Nephron progenitor cell (in vitro differentiated cells): ENCODE results near the gene STKLD1.
A peak's percentile ranks its signal among the peaks of the same experiment; 100 is the strongest.

Experiments
- DNase-seq: peaks from one replicate; pipeline ENCODE4 v3.0.0; 2021
- H3K27ac Mint-ChIP-seq: 2 replicates; pipeline ENCODE4 v1.8.0; 2021; ENCODE audit warnings: mild to moderate bottlenecking, moderate library complexity, mixed read lengths
- H3K27me3 Mint-ChIP-seq: 2 replicates; pipeline ENCODE4 v1.8.0; 2021; ENCODE audit warnings: mild to moderate bottlenecking, low read depth, mixed read lengths; ENCODE audit not compliant: poor library complexity
- H3K36me3 Mint-ChIP-seq: 2 replicates; pipeline ENCODE4 v1.8.0; 2021; ENCODE audit warnings: low read depth, mixed read lengths
- H3K4me1 Mint-ChIP-seq: 2 replicates; pipeline ENCODE4 v1.8.0; 2021; ENCODE audit warnings: mixed read lengths
- H3K4me3 Mint-ChIP-seq: 2 replicates; pipeline ENCODE4 v1.8.0; 2021; ENCODE audit warnings: mild to moderate bottlenecking, moderate library complexity, mixed read lengths
- H3K9me3 Mint-ChIP-seq: 2 replicates; pipeline ENCODE4 v1.8.0; 2021; ENCODE audit warnings: mild to moderate bottlenecking, moderate library complexity, mixed read lengths
- CTCF ChIP-seq: fragments of 200-600 bp; sonication (generic); IDR thresholded peaks from 2 replicates; pipeline ENCODE4 v1.5.0; 2021; ENCODE audit warnings: antibody characterized with exemption

STKLD1 gene

GRCh38 chr9:133342069-133342406 is 34.1 kb upstream of the STKLD1 start:
- H3K27ac Mint-ChIP-seq = peak overlapping the region; percentile 77
- H3K4me3 Mint-ChIP-seq = no peak overlapping the region
- no peak for DNase-seq
- peaks cover 36% of the 10 kb centered on the region for H3K36me3 Mint-ChIP-seq
- H3K27me3 Mint-ChIP-seq = no peaks in the 10 kb centered on the region
- no peak for TF ChIP-seq CTCF
- H3K9me3 Mint-ChIP-seq = no peaks in the 10 kb centered on the region
- peaks cover 17% of the 10 kb centered on the region for H3K4me1 Mint-ChIP-seq

GRCh38 chr9:133342570-133342969 is 33.6 kb upstream of the STKLD1 start:
- Mint-ChIP-seq H3K27me3 (no peaks in the 10 kb centered on the region), H3K36me3 (peaks cover 36% of the 10 kb centered on the region), H3K4me1 (peaks cover 19% of the 10 kb centered on the region), H3K27ac (no peak overlapping the region), H3K9me3 (no peaks in the 10 kb centered on the region), H3K4me3 (no peak overlapping the region)
- no peak for DNase-seq
- TF ChIP-seq CTCF = no peak

- Mint-ChIP-seq H3K4me3 (no peak overlapping the region), H3K27ac (no peak overlapping the region), H3K27me3 (no peaks in the 10 kb centered on the region), H3K4me1 (peaks cover 21% of the 10 kb centered on the region), H3K9me3 (no peaks in the 10 kb centered on the region), H3K36me3 (peaks cover 40% of the 10 kb centered on the region)
- DNase-seq = no peak
- no peak for TF ChIP-seq CTCF
These were observed 32.1 kb upstream of the STKLD1 start for GRCh38 chr9:133344071-133344470.

- H3K36me3 Mint-ChIP-seq = peaks cover 40% of the 10 kb centered on the region
- peaks cover 30% of the 10 kb centered on the region for H3K4me1 Mint-ChIP-seq
- TF ChIP-seq CTCF = no peak
- no peaks in the 10 kb centered on the region for H3K27me3 Mint-ChIP-seq
- H3K9me3 Mint-ChIP-seq = no peaks in the 10 kb centered on the region
- no peak for DNase-seq
- H3K4me3 Mint-ChIP-seq = no peak overlapping the region
- no peak overlapping the region for H3K27ac Mint-ChIP-seq
These were observed 31.2 kb upstream of the STKLD1 start for GRCh38 chr9:133344979-133345378.

GRCh38 chr9:133345596-133345995 is 30.6 kb upstream of the STKLD1 start:
- Mint-ChIP-seq H3K36me3 (peaks cover 40% of the 10 kb centered on the region), H3K9me3 (no peaks in the 10 kb centered on the region), H3K27ac (no peak overlapping the region), H3K4me1 (peaks cover 36% of the 10 kb centered on the region), H3K27me3 (no peaks in the 10 kb centered on the region), H3K4me3 (no peak overlapping the region)
- no peak for DNase-seq
- no peak for TF ChIP-seq CTCF

GRCh38 chr9:133346021-133346785 is 30.0 kb upstream of the STKLD1 start:
- Mint-ChIP-seq H3K27me3 (no peaks in the 10 kb centered on the region), H3K4me3 (peak overlapping the region; percentile 97), H3K36me3 (peaks cover 43% of the 10 kb centered on the region), H3K27ac (no peak overlapping the region), H3K9me3 (no peaks in the 10 kb centered on the region), H3K4me1 (peaks cover 37% of the 10 kb centered on the region)
- DNase-seq = no peak
- TF ChIP-seq CTCF = no peak
